GM21723 (cell line): ENCODE results near the gene HSPB1.
"Not testable (repeated sequence)": the region's sequence is repeated elsewhere in the genome, so short reads cannot be mapped to it uniquely, and the experiment has no call there.

Experiments
- ATAC-seq: cut with Tn5 transposase; IDR thresholded peaks from one replicate; pipeline ENCODE4 v1.9.1; 2021; ENCODE audit warnings: mild to moderate bottlenecking, moderate library complexity; ENCODE audit not compliant: unreplicated experiment

Gene HSPB1

DNA sequence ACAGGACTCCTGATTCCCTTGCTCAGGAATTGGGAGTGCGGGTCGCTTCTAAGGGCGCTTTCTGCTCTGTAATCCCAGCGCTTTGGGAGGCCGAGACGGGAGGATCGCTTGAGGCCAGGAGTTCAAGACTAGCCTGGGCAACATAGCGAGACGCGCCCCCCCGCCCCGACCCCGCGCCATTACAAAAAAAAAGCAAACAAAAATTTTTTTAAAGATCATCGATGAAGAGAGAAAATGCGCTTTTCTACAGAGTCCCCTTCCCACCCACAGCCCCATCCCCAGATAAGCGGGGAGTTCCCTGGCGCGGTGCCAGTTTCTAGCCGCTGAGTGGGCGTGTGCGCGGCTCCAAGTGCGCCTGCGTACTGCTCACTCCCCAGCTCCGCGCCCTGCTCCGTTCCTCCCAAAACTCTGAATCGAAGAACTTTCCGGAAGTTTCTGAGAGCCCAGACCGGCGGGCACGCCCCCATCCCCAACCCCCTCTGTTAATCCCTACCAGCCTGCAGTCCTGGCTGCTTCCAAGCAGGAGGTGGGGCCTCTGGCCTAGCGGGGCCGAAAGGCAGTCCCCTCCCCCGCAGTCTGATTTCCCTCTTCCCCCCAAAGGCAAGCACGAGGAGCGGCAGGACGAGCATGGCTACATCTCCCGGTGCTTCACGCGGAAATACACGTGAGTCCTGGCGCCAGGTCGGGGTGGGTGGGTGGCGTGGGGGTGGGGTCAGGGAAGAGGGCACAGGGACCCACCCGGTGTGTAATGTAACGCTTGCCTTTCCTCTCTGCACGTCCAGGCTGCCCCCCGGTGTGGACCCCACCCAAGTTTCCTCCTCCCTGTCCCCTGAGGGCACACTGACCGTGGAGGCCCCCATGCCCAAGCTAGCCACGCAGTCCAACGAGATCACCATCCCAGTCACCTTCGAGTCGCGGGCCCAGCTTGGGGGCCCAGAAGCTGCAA, 1.0 kb downstream of the HSPB1 start:
- peak; percentile 43 for ATAC-seq

- ATAC-seq = no peak
Observed at GRCh38 chr7:76304888-76305375, 2.5 kb downstream of the HSPB1 start.

DNA sequence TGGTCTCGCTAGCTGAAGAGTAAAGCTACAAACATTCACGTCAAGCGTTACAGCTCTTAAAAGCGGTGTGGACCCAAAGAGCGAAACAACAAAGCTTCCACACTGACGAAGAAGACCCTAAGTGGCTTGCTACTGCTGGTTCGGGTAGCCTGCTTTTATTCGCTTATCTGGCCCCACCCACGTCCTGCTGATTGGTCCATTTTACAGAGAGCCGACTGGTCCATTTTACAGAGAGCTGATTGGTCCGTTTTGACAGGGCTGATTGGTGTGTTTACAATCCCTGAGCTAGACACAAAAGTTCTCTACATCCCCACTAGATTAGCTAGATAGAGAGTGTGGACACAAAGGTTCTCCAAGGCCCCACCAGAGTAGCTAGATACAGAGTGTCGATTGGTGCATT, 6.4 kb downstream of the HSPB1 start:
- ATAC-seq = not testable (repeated sequence)

DNA sequence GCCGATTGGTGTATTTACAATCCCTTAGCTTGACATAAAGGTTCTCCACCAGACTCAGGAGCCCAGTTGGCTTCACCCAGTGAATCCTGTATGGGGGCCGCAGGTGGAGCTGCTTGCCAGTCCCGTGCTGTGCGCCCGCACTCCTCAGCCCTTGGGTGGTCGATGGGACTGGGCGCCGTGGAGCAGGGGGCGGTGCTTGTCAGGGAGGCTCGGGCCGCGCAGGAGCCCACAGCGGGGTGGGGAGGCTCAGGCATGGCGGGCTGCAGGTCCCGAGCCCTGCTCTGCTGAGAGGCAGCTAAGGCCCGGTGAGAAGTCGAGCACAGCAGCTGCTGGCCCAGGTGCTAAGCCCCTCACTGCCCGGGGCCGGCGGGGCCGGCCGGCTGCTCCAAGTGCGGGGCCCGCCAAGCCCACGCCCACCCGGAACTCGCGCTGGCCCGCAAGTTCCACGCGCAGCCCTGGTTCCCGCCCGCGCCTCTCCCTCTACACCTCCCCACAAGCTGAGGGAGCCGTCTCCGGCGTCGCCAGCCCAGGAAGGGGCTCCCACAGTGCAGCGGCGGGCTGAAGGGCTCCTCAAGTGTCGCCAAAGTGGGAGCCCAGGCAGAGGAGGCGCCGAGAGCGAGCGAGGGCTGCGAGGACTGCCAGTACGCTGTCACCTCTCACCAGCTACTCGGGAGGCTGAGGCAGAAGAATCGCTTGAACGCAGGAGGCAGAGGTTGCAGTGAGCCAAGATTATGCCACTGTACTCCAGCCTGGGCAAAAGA, 7.0 kb downstream of the HSPB1 start:
- not testable (repeated sequence) for ATAC-seq

GRCh38 chr7:76310102-76310957, 7.9 kb downstream of the HSPB1 start:
- ATAC-seq = no peak

DNA sequence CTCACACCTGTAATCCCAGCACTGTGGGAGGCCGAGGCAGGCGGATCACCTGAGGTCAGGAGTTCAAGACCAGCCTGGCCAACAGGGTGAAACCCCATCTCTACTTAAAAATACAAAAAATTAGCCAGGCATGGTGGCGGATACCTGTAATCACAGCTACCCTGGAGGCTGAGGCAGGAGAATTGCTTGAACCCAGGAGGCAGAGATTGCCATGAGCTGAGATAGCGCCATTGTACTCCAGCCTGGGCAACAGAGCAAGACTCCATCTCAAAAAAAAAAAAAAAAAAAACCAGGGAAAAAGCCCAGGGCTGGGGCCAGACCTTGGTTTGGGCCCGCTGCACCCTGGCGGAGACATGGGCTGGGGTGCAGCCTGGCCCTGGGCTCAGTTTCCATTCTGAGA, 9.4 kb downstream of the HSPB1 start:
- ATAC-seq = not testable (repeated sequence)

GRCh38 chr7:76314042-76314721, 11.7 kb downstream of the HSPB1 start:
- ATAC-seq = peak; percentile 32

DNA sequence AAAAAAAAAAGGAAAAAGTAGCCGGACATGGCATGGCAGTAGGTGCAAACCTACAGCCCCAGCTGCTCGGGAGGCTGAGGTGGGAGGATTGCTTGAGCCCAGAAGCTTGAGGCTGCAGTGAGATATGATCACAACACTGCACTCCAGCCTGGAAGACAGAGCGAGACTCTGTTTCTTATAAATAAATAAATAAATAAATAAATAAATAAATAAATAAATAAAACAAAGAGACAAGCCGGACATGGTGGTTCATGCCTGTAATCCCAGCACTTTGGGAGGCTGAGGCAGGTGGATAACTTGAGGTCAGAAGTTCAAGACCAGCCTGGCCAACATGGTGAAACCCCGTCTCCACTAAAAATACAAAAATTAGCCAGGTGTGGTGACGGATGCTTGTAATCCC, 12.3 kb downstream of the HSPB1 start:
- ATAC-seq = not testable (repeated sequence)

DNA sequence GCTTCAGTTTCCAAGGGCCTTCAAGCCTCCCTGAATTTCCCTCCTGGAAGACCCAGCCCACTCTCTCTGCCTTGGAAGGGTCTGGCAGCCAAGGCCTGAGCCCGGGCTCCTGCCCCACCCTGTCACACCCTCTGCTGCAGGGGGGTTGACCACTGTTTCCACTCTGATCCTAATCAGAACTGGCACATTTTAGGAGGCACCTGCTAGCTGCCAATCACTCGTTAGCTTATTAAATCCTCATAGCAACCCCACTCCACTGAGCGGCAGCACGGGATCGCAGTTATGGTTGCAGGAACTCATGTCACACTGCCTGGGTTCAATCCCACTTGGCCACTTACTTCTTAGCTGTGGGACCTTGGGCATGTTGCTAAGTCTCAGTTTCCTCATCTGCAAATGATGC, 12.9 kb downstream of the HSPB1 start:
- ATAC-seq = no peak

DNA sequence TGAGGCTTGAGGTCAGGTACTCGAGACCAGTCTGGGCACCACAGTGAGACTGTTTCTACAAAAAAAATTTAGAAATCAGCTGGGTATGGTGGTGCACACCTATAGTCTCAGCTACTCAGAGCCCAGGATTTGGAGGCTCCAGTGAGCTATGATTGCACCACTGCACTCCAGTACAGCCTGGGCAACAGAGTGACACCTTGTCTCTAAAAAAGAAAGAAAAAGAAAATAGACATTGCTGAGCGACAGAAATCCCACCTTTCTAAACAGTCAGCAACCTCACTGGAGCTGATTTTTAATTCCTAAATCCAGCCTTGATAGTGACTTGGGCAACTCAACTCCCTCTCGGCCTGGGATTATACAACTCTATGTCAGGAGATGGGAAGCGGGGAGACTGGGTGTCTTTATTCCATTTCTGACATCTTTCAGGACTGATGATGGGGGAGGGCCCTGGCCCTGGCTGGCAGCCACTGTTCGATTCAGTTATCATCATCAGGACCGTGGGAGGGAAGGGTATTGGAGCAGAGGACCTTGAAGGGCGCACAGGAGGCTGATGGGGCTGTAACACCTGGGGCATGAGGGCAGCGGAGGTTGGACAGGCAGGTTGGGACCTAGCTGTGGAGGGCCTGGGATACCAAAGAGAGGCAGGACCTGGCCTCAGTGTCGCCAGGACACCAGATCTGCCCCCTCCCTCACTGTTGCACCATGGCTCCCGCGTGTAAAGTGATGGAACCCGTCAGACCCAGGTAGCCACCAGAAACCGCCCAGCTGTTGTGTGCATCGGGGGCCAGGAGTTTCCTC, 14.7 kb downstream of the HSPB1 start:
- ATAC-seq = no peak

- ATAC-seq = peak; percentile 88
Observed at GRCh38 chr7:76317782-76318487, 15.5 kb downstream of the HSPB1 start.

DNA sequence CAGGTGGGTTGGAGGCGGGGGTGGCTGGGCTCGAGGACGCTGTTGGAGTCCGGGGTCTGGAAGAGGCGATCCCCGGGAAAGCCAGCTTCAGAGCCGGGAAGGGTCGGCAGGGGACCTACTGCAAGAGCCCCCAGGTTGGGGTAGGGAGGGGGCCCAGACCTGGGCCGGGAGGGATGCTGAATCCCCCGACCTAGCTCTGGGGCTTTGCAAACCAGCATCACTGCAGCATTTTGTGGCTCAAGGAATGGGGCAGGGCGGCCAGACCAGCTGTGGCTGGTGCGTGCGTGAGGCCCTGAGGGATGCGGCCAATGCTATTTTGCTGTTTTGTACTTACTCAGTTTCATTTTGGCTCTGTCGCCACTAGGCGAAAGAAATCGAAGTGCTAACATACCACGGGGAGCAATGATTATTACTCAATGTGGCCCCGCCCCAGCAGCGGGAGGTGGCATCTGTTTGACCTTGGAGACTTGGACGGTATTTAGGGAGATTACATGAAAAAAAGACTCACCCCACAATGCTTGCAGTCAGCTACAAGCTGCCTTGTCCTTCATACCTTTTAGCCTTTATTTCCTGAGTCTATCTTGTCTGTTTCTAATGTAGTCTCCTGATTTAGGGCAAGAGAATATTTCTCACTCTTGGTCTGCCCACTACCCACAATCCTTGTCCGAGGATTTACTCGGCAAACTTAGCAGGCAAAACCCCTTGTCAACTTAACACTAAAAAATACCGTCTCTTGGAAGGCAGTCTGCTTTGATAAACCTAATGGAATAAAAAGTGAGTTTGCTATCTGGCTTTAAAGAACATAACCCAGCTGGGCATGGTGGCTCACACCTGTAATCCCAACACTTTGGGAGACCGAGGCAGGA, 16.2 kb downstream of the HSPB1 start:
- ATAC-seq = peak; percentile 49

DNA sequence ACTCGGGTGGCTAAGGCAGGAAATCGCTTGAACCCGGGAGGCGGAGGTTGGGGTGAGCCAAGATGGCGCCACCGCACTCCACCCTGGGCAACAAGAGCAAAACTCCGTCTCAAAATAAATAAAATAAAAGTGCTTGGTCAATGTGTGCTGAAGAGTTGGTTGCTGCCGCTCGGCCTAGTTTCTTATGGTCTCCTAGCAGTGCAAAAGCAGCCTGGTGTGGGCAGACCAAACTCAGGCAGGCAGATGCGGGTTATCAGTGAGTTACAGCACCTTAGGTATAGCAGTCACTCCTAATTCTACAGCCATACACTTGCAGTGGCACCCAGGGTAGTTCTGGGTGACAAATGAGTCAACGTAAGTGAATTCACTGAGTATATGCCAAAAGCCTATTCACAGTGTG, 22.6 kb downstream of the HSPB1 start:
- ATAC-seq = no peak

DNA sequence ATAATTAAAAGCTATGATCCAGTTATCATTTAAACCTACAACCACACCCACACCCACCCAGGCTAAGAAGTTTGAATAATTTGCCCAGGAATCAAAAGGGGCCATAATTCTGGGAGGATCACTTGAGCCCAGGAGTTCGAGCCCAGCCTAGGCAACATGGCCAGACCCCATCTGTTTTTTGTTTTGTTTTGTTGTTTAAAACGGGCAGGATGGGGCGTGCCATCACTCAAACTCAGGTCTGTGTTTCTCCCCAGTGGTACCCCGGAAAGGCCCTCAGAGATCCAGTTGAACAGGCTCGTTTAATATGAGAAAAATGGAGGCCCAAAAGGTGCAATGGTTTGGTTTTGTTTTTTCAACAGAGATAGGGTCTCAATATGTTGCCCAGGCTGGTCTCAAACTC, 23.3 kb downstream of the HSPB1 start:
- no peak for ATAC-seq

DNA sequence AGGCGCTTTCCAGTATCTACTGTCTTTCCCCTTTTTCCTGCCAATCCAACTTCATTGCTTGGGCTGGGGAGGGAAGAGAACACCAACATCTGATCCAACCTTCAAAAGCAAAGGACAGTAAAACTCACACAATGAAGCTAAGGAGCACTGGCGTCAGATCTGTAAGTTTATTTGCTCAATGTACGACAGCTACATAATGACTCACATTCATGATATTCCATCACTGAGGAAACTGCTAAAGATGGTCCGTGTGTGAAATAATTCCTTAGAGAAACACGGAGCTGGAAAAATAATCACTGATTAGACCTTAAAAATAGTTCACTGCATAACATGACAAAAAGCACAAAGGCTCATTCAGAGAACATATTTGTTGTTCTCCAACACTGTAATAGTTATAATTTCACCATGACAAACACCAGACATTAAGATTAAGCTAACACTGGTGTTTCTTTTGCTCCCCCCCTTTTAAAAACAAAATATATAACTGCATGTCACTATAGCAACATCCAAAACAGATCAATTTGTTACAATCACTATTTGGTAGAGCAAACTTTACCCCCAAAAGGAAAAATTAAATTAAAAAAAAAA, 24.3 kb downstream of the HSPB1 start:
- no peak for ATAC-seq

DNA sequence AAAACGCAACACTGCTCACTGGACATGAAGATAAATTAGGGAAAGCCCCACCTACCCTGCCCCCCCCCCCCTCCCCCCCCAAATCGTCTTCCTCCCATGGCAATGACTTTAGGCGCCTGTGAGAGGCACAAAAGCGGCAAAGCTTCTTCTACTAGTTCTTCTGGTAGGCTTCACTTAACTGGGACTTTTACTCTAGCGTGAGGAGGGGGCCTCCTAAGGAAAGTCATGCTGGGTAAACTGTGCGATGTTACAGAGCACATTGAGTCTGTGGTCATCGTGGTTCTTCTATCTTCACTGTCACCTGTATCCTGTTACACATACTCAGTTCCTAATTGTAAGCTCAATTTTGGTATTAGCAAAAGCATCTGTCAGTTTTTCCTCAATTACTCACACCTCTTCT, 25.1 kb downstream of the HSPB1 start:
- ATAC-seq = no peak

GRCh38 chr7:76328389-76328788, 25.9 kb downstream of the HSPB1 start:
- ATAC-seq = no peak

DNA sequence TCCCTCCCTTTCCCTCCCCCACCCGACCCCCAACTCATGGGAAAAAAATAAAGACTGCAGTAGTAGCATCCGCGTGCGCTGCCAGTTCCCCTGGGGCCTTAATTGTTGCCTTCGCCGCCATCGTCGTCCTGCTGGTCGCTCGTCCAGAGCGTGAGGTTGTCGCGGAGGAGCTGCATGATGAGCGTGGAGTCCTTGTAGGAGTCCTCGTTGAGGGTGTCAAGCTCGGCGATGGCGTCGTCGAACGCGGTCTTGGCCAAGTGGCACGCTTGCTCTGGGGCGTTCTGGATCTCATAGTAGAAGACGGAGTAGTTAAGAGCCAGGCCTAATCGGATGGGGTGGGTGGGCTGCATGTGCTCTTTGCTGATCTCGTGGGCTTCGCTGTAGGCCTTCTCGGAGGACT, 27.0 kb downstream of the HSPB1 start:
- ATAC-seq = no peak
